GM12874 (cell line): Measurements from ENCODE around the gene POU5F1.

Experiments
- TF ChIP-seq, protein P1 (sequence below): IDR thresholded peaks from 2 replicates; pipeline ENCODE4 v1.5.1; 2011; ENCODE audit warnings: low read depth, mild to moderate bottlenecking, control low read depth, low read length, moderate library complexity; ENCODE audit not compliant: insufficient read depth

Gene POU5F1

GRCh38 chr6:31170600-31170881 is at the start of gene POU5F1:
Gene POU5F1, minus strand, starts transcription at chr6:31170682. Its CDS starts 62 bp downstream, at chr6:31170620.
- TF ChIP-seq, protein P1, sequence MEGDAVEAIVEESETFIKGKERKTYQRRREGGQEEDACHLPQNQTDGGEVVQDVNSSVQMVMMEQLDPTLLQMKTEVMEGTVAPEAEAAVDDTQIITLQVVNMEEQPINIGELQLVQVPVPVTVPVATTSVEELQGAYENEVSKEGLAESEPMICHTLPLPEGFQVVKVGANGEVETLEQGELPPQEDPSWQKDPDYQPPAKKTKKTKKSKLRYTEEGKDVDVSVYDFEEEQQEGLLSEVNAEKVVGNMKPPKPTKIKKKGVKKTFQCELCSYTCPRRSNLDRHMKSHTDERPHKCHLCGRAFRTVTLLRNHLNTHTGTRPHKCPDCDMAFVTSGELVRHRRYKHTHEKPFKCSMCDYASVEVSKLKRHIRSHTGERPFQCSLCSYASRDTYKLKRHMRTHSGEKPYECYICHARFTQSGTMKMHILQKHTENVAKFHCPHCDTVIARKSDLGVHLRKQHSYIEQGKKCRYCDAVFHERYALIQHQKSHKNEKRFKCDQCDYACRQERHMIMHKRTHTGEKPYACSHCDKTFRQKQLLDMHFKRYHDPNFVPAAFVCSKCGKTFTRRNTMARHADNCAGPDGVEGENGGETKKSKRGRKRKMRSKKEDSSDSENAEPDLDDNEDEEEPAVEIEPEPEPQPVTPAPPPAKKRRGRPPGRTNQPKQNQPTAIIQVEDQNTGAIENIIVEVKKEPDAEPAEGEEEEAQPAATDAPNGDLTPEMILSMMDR, result no peak

DNA sequence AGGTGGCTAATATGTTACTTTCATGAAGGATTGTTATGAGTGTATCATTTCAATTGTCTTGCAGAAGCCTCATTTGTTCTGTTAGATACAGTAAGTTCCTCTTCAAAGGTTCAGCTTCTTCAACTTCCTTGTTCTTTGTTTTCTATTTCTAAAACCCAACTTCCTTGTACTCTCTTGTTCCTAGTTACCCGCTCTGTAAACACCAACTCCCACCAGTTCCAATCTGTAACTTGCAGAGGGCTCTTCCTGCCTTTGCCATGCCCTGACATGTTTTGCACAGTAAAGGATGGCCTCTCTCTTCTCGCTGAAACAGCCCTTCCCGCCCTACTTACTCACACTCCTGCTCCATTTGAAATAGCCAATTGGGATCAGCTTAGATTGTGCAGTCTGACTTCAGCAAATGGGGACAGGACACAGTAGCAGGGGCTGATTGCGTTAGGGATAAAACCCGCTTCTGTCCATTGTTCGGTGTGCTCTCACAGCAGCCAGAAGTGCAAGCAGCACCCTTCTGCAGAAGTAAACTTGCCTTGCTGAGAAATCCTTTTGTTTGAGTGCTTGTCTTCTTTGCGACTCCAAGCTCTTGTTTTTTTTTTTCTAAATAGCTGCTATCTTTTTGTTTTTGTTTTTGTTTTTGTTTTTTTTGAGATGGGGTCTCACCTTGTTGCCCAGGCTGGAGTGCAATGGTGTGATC is 45.9 kb upstream of the POU5F1 start:
- TF ChIP-seq, protein P1, result no peak

DNA sequence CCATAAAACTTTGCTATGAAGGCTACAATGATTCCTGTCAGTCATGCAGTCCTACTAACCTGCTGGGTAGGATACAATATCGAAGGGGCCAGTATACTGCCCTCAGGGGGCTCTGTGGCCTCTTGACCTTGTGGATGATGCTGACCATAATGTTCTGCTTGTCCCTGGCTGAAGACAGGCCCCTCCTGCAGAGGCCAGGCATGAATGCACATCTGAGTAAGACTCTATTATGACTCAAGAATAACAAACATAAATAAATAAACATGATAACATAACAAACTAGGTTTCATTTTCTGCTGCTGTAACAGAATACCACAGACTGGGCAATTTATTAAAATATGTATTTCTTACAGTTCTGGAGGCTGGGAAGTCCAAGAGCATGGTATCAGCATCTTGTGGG is 44.0 kb upstream of the POU5F1 start:
- TF ChIP-seq, protein P1, result no peak

GRCh38 chr6:31210741-31211532 is 40.5 kb upstream of the POU5F1 start:
- TF ChIP-seq, protein P1, result no peak

- TF ChIP-seq, protein P1, result no peak
These were observed 39.6 kb upstream of the POU5F1 start for GRCh38 chr6:31210123-31210522.

GRCh38 chr6:31209137-31209536 is 38.7 kb upstream of the POU5F1 start:
- TF ChIP-seq, protein P1, result no peak

- TF ChIP-seq, protein P1, result no peak
These were observed 38.0 kb upstream of the POU5F1 start for GRCh38 chr6:31208506-31208905.
